CD4-positive, alpha-beta memory T cell (primary cell): ENCODE results near the gene ASF1A. TPM values are rescaled to one million over a fixed set of nuclear protein-coding genes. Genes with fewer than 3 reads are reported as not detected.

Experiments
- CTCF ChIA-PET: fragments of 350-600 bp; sonication (Branson Sonifier 250); formaldehyde crosslinking; loops from one replicate; lab custom pipeline; 2021; ENCODE audit warnings: inconsistent platforms; ENCODE audit not compliant: partially characterized antibody; lab: Charles Lee
- POLR2A ChIA-PET: fragments of 350-600 bp; sonication (Branson Sonifier 250); formaldehyde crosslinking; loops from one replicate; lab custom pipeline; 2021; ENCODE audit not compliant: partially characterized antibody; lab: Charles Lee
- DNase-seq, 5 donors: peaks; one replicate each; pipeline versions ENCODE4 v3.0.0 to v3.0.0-alpha.2; 2020 to 2022; ENCODE audit warnings: mixed read lengths in 1 of 5
- H3K27ac ChIP-seq: one replicate; pipeline ENCODE4 v1.7.0; 2013; ENCODE audit warnings: low read depth, low read length
- H3K27me3 ChIP-seq: 2 replicates; pipeline ENCODE4 v1.7.0; 2013; ENCODE audit warnings: mild to moderate bottlenecking, low read length, moderate library complexity; ENCODE audit not compliant: insufficient read depth
- H3K36me3 ChIP-seq: 2 replicates; pipeline ENCODE4 v1.7.0; 2013; ENCODE audit warnings: mild to moderate bottlenecking, low read length, moderate library complexity; ENCODE audit not compliant: insufficient read depth
- H3K4me1 ChIP-seq: 2 replicates; pipeline ENCODE4 v1.7.0; 2013; ENCODE audit warnings: mild to moderate bottlenecking, low read length, moderate library complexity; ENCODE audit not compliant: insufficient read depth
- H3K4me3 ChIP-seq, 2 donors: one replicate each; pipeline ENCODE4 v1.7.0; 2013; ENCODE audit warnings: low read length in 2 of 2, mild to moderate bottlenecking in 1 of 2
- H3K9me3 ChIP-seq, 2 donors: one replicate each; pipeline ENCODE4 v1.7.0; 2013; ENCODE audit warnings: low read length in 2 of 2, control low read depth in 1 of 2; ENCODE audit not compliant: control insufficient read depth in 1 of 2
- H3K27ac Mint-ChIP-seq, 7 donors: one replicate each; pipeline ENCODE4 v1.8.0; 2020 to 2021; ENCODE audit warnings: mixed read lengths in 7 of 7, mild to moderate bottlenecking in 6 of 7, inconsistent platforms in 3 of 7, moderate library complexity in 3 of 7
- H3K27me3 Mint-ChIP-seq, 2 donors: one replicate each; pipeline ENCODE4 v1.8.0; 2020 to 2021; ENCODE audit warnings: mixed read lengths in 2 of 2
- H3K36me3 Mint-ChIP-seq, 2 donors: one replicate each; pipeline ENCODE4 v1.8.0; 2020 to 2021; ENCODE audit warnings: mixed read lengths in 2 of 2, inconsistent platforms in 1 of 2, mild to moderate bottlenecking in 1 of 2
- H3K4me1 Mint-ChIP-seq, 4 donors: one replicate each; pipeline ENCODE4 v1.8.0; 2020 to 2021; ENCODE audit warnings: mixed read lengths in 4 of 4, mild to moderate bottlenecking in 1 of 4
- H3K4me3 Mint-ChIP-seq, 8 donors: one replicate each; pipeline ENCODE4 v1.8.0; 2020 to 2021; ENCODE audit warnings: mixed read lengths in 8 of 8, mild to moderate bottlenecking in 7 of 8, moderate library complexity in 6 of 8, inconsistent platforms in 3 of 8
- H3K9me3 Mint-ChIP-seq, 8 donors: one replicate each; pipeline ENCODE4 v1.8.0; 2020 to 2021; ENCODE audit warnings: mixed read lengths in 8 of 8, mild to moderate bottlenecking in 5 of 8, inconsistent platforms in 3 of 8, moderate library complexity in 1 of 8
- intact Hi-C: fragments of 100-400 bp; cut with micrococcal nuclease; formaldehyde crosslinking; loops from one replicate; pipeline ENCODE4 v1.15.1; 2023
- polyA plus RNA-seq, 2 donors: library from polyadenylated mRNA; unstranded; fragments of 300-500 nt; fragmentation: Illumina TruSeq; gene quantifications; one replicate each; pipeline ENCODE4 v1.2.3, GENCODE V29; 2021
- total RNA-seq, 2 experiments: library from RNA; stranded (reverse); gene quantifications; one replicate each; pipeline ENCODE4 v1.2.3, GENCODE V29; 2021

Gene ASF1A
- total and polyA plus RNA-seq, 4 experiments from 2014 or later = 64.0 to 78.5 (median 66.2) TPM

GRCh38 chr6:118917546-118918328 lies 23.8 kb downstream of the ASF1A start:
- H3K36me3 ChIP-seq = peaks cover 22% of the 10 kb centered on the region
- Mint-ChIP-seq H3K4me1 (peaks cover 0 to 9% (median 3%) of the 10 kb centered on the region in 4 donors), H3K36me3 (peaks cover 68 to 91% of the 10 kb centered on the region in 2 donors), H3K9me3 (peaks cover 0 to 3% (median 0%) of the 10 kb centered on the region in 8 donors), H3K27me3 (no peaks in the 10 kb centered on the region), H3K4me3 (no peak overlapping the region), H3K27ac (peak overlapping the region in 2 of 7 donors; percentile 37 to 38)
- no peaks in the 10 kb centered on the region for H3K27me3 ChIP-seq
- H3K4me3 ChIP-seq = no peak overlapping the region
- DNase-seq = no peak
- H3K27ac ChIP-seq = no peak overlapping the region
- ChIA-PET POLR2A (no interaction called here), CTCF (no interaction called here)
- H3K4me1 ChIP-seq = no peaks in the 10 kb centered on the region
- intact Hi-C loops = no loop called here
- H3K9me3 ChIP-seq = no peaks in the 10 kb centered on the region

GRCh38 chr6:118918329-118918725 lies 24.4 kb downstream of the ASF1A start:
- no peak overlapping the region for H3K27ac ChIP-seq
- H3K9me3 ChIP-seq = no peaks in the 10 kb centered on the region
- Mint-ChIP-seq H3K27ac (peak overlapping the region in 3 of 7 donors; percentile 37 to 50 (median 38)), H3K4me1 (peaks cover 0 to 8% (median 3%) of the 10 kb centered on the region in 4 donors), H3K4me3 (no peak overlapping the region), H3K27me3 (no peaks in the 10 kb centered on the region), H3K9me3 (peaks cover 0 to 3% (median 0%) of the 10 kb centered on the region in 8 donors), H3K36me3 (peaks cover 66 to 87% of the 10 kb centered on the region in 2 donors)
- ChIA-PET POLR2A (no interaction called here), CTCF (no interaction called here)
- H3K4me3 ChIP-seq = no peak overlapping the region
- peaks cover 18% of the 10 kb centered on the region for H3K36me3 ChIP-seq
- intact Hi-C loops = no loop called here
- no peaks in the 10 kb centered on the region for H3K4me1 ChIP-seq
- no peak for DNase-seq
- H3K27me3 ChIP-seq = no peaks in the 10 kb centered on the region

GRCh38 chr6:118921084-118921483 lies 27.1 kb downstream of the ASF1A start:
- ChIA-PET POLR2A (interaction anchor here (0.5 to 1.6 kb wide), 2 partner anchors 111 to 121 kb away, joined by 3 to 4 read pairs; no protein-coding TSS in a partner anchor), CTCF (interaction anchor here (0.9 to 1.7 kb wide), 2 partner anchors 8 to 209 kb away, joined by 3 to 5 read pairs; no protein-coding TSS in a partner anchor)
- Mint-ChIP-seq H3K4me3 (no peak overlapping the region), H3K9me3 (no peaks in the 10 kb centered on the region), H3K27me3 (no peaks in the 10 kb centered on the region), H3K36me3 (peaks cover 56 to 80% of the 10 kb centered on the region in 2 donors), H3K4me1 (peaks cover 0 to 13% (median 5%) of the 10 kb centered on the region in 4 donors), H3K27ac (no peak overlapping the region)
- no peak overlapping the region for H3K27ac ChIP-seq
- intact Hi-C loops = no loop called here
- no peak overlapping the region for H3K4me3 ChIP-seq
- no peaks in the 10 kb centered on the region for H3K4me1 ChIP-seq
- H3K36me3 ChIP-seq = peaks cover 18% of the 10 kb centered on the region
- no peaks in the 10 kb centered on the region for H3K27me3 ChIP-seq
- DNase-seq = no peak
- H3K9me3 ChIP-seq = no peaks in the 10 kb centered on the region

- ChIA-PET POLR2A (no interaction called here), CTCF (interaction anchor here (0.6 to 0.8 kb wide), 3 partner anchors 8 to 187 kb away, joined by 3 to 4 read pairs (median 4); no protein-coding TSS in a partner anchor)
- Histone ChIP-seq H3K27me3 (no peaks in the 10 kb centered on the region), H3K27ac (no peak overlapping the region), H3K9me3 (no peaks in the 10 kb centered on the region), H3K36me3 (peaks cover 22% of the 10 kb centered on the region), H3K4me1 (no peaks in the 10 kb centered on the region), H3K4me3 (no peak overlapping the region)
- no peak for DNase-seq
- Mint-ChIP-seq H3K4me1 (peaks cover 4 to 17% (median 10%) of the 10 kb centered on the region in 4 donors), H3K27ac (peak overlapping the region in 1 of 7 donors; percentile 25), H3K36me3 (peaks cover 53 to 81% of the 10 kb centered on the region in 2 donors), H3K4me3 (no peak overlapping the region), H3K9me3 (no peaks in the 10 kb centered on the region), H3K27me3 (no peaks in the 10 kb centered on the region)
- intact Hi-C loops = no loop called here
Observed at GRCh38 chr6:118923035-118923434, 29.1 kb downstream of the ASF1A start.

GRCh38 chr6:118930680-118931079 lies 36.7 kb downstream of the ASF1A start:
- Mint-ChIP-seq H3K9me3 (no peaks in the 10 kb centered on the region), H3K27me3 (no peaks in the 10 kb centered on the region), H3K27ac (no peak overlapping the region), H3K4me3 (no peak overlapping the region), H3K4me1 (peaks cover 21 to 42% (median 24%) of the 10 kb centered on the region in 4 donors), H3K36me3 (peaks cover 28 to 60% of the 10 kb centered on the region in 2 donors)
- H3K27ac ChIP-seq = no peak overlapping the region
- H3K27me3 ChIP-seq = no peaks in the 10 kb centered on the region
- H3K36me3 ChIP-seq = peaks cover 12% of the 10 kb centered on the region
- ChIA-PET CTCF (no interaction called here), POLR2A (no interaction called here)
- no peak overlapping the region for H3K4me3 ChIP-seq
- H3K9me3 ChIP-seq = no peaks in the 10 kb centered on the region
- H3K4me1 ChIP-seq = peaks cover 14% of the 10 kb centered on the region
- no peak for DNase-seq
- intact Hi-C loops = loop anchor here (10.0 kb wide), 1 partner anchor 276 kb away; the partner anchor contains the start of gene CEP85L

- Mint-ChIP-seq H3K9me3 (no peaks in the 10 kb centered on the region), H3K27ac (no peak overlapping the region), H3K36me3 (peaks cover 25 to 55% of the 10 kb centered on the region in 2 donors), H3K4me1 (peaks cover 22 to 43% (median 27%) of the 10 kb centered on the region in 4 donors), H3K27me3 (no peaks in the 10 kb centered on the region), H3K4me3 (no peak overlapping the region)
- Histone ChIP-seq H3K27me3 (no peaks in the 10 kb centered on the region), H3K4me3 (no peak overlapping the region), H3K27ac (no peak overlapping the region), H3K9me3 (no peaks in the 10 kb centered on the region), H3K36me3 (peaks cover 12% of the 10 kb centered on the region), H3K4me1 (peaks cover 19% of the 10 kb centered on the region)
- no peak for DNase-seq
- ChIA-PET POLR2A (no interaction called here), CTCF (no interaction called here)
- intact Hi-C loops = loop anchor here (10.0 kb wide), 1 partner anchor 277 kb away; the partner anchor contains the start of gene CEP85L
Observed at GRCh38 chr6:118931436-118931835, 37.5 kb downstream of the ASF1A start.

GRCh38 chr6:118932421-118932820 lies 38.5 kb downstream of the ASF1A start:
- H3K27me3 ChIP-seq = no peaks in the 10 kb centered on the region
- peaks cover 24 to 48% (median 29%) of the 10 kb centered on the region in 4 donors for H3K4me1 Mint-ChIP-seq
- H3K27me3 Mint-ChIP-seq = no peaks in the 10 kb centered on the region
- no peaks in the 10 kb centered on the region for H3K9me3 ChIP-seq
- peak overlapping the region in 1 of 8 donors; percentile 59 for H3K4me3 Mint-ChIP-seq
- peaks cover 12% of the 10 kb centered on the region for H3K36me3 ChIP-seq
- H3K36me3 Mint-ChIP-seq = peaks cover 25 to 53% of the 10 kb centered on the region in 2 donors
- no peak overlapping the region for H3K27ac Mint-ChIP-seq
- no peak overlapping the region for H3K4me3 ChIP-seq
- intact Hi-C loops = loop anchor here (10.0 kb wide), 1 partner anchor 278 kb away; the partner anchor contains the start of gene CEP85L
- DNase-seq = no peak
- no peaks in the 10 kb centered on the region for H3K9me3 Mint-ChIP-seq
- ChIA-PET POLR2A (interaction anchor here (3.9 kb wide), 1 partner anchor 37 kb away, joined by 65 read pairs; the partner anchor contains the start of gene ASF1A), CTCF (interaction anchor here (1.5 kb wide), 1 partner anchor 39 kb away, joined by 3 read pairs; the partner anchor contains the start of gene ASF1A)
- peaks cover 19% of the 10 kb centered on the region for H3K4me1 ChIP-seq
- no peak overlapping the region for H3K27ac ChIP-seq
